Spleen (tissue), 11 donors: Measurements from ENCODE around the gene CASKIN2. TPM values are rescaled to one million over a fixed set of nuclear protein-coding genes. Genes with fewer than 3 reads are reported as not detected.

Experiments used
- DNase-seq: peaks from one replicate; pipeline ENCODE4 v3.0.0-alpha.2; 2020
- H3K27ac ChIP-seq, 8 donors: fragments of 200-600 bp; sonication (generic) in 7 of 8; 1 replicate in 4 of 8; 2 replicates in 4 of 8; pipeline versions ENCODE4 v1.5.0 to v1.8.0; 2016 to 2021; ENCODE audit warnings: inconsistent platforms in 4 of 8, mild to moderate bottlenecking in 4 of 8, moderate library complexity in 1 of 8
- H3K27me3 ChIP-seq, 7 donors: fragments of 200-600 bp; sonication (generic) in 6 of 7; replicated peaks in 1 of 7; 1 replicate in 4 of 7; 2 replicates in 3 of 7; pipeline versions ENCODE4 v1.5.0 to v1.8.0; 2016 to 2021; ENCODE audit warnings: inconsistent platforms in 3 of 7, mild to moderate bottlenecking in 1 of 7
- H3K36me3 ChIP-seq, 6 donors: fragments of 200-600 bp; sonication (generic) in 5 of 6; 1 replicate in 4 of 6; 2 replicates in 2 of 6; pipeline versions ENCODE4 v1.5.0 to v1.8.0; 2016 to 2021; ENCODE audit warnings: inconsistent platforms in 2 of 6
- H3K4me1 ChIP-seq, 6 donors: fragments of 200-600 bp; sonication (generic) in 5 of 6; 1 replicate in 3 of 6; 2 replicates in 3 of 6; pipeline versions ENCODE4 v1.5.0 to v1.8.0; 2016 to 2021; ENCODE audit warnings: inconsistent platforms in 3 of 6
- H3K4me3 ChIP-seq, 8 donors: fragments of 200-600 bp; sonication (generic) in 7 of 8; 1 replicate in 4 of 8; 2 replicates in 4 of 8; pipeline versions ENCODE4 v1.5.0 to v1.8.0; 2016 to 2021; ENCODE audit warnings: inconsistent platforms in 4 of 8, mild to moderate bottlenecking in 4 of 8, moderate library complexity in 2 of 8
- H3K9me3 ChIP-seq, 8 donors: fragments of 200-600 bp; sonication (generic) in 7 of 8; 1 replicate in 4 of 8; 2 replicates in 4 of 8; pipeline versions ENCODE4 v1.5.0 to v1.8.0; 2016 to 2021; ENCODE audit warnings: inconsistent platforms in 4 of 8
- POLR2A ChIP-seq, 3 donors: fragments of 450-650 bp; IDR thresholded peaks; one replicate each; pipeline ENCODE4 v1.5.1; 2017; ENCODE audit warnings: antibody characterized with exemption in 3 of 3, mild to moderate bottlenecking in 1 of 3
- POLR2AphosphoS5 ChIP-seq, 3 donors: sonication (generic); formaldehyde crosslinking; IDR thresholded peaks; one replicate each; pipeline ENCODE4 v1.5.1; 2017; ENCODE audit warnings: antibody characterized with exemption in 3 of 3
- WGBS, 5 donors: extraction: QIAGEN DNeasy Blood & Tissue Kit in 3 of 5; methylation state at CpG; one replicate each; pipeline versions ENCODE4 v1.1.5 to v1.1.7; 2013 to 2018; 5-methylcytosine and 5-hydroxymethylcytosine counted together
- intact Hi-C: fragments of 100-400 bp; cut with DNase I; formaldehyde crosslinking; loops from one replicate; pipeline ENCODE4 v1.15.0; 2023; ENCODE audit warnings: low total_unique reads
- polyA plus RNA-seq, 3 donors: library from polyadenylated mRNA; stranded (reverse); fragments of 200-250 nt; gene quantifications; one replicate each; pipeline ENCODE4 v1.2.1, GENCODE V29; 2013
- total RNA-seq, 7 donors: library from RNA; depleted of rRNA in 3 of 7; stranded (reverse); fragments of >200 nt in 3 of 7; fragmentation: NEBNext Ultra II Directional in 4 of 7; extraction: Animal tissue kit (Norgen Biotek cat#: 25700) in 4 of 7; gene quantifications; one replicate each; pipeline versions ENCODE4 v1.1.0 to v1.2.1, GENCODE V29; 2016 to 2021
- TF ChIP-seq, protein P1 (sequence below), 11 experiments: fragments of 200-600 bp in 7 of 11; fragments of 450-650 bp in 4 of 11; sonication (generic) in 4 of 11; IDR thresholded peaks in 8 of 11; conservative IDR thresholded peaks in 3 of 11; 1 replicate in 7 of 11; 2 replicates in 4 of 11; pipeline versions ENCODE4 v1.4.0 to v1.8.0; 2016 to 2021; ENCODE audit warnings: antibody characterized with exemption in 11 of 11, inconsistent platforms in 4 of 11, mild to moderate bottlenecking in 1 of 11
- donor health status: healthy with polysubstance abuse.
- donor health status: DM: no; HTN: no; CAD: no; lungs with moderate emphysema.
- donor health status: DM: no; HTN: no; CAD: no.
- donor health status: Bipolar disorder and iron deficiency.
- donor health status: healthy.
- donor health status: DM: no; HTN: no; CAD: no.
- donor health status: DM: yes; HTN: yes; CAD: no.

Gene CASKIN2
- total and polyA plus RNA-seq, 10 donors = 4.7 to 135 (median 41.9) TPM

- Histone ChIP-seq H3K9me3 (no peaks in the 10 kb centered on the region), H3K27ac (peak overlapping the region in 6 of 8 donors; percentile 51 to 92 (median 84)), H3K4me3 (peak overlapping the region; percentile 68 to 92 (median 82)), H3K36me3 (peaks cover 0 to 29% (median 8%) of the 10 kb centered on the region in 6 donors), H3K27me3 (peaks cover 0 to 15% (median 0%) of the 10 kb centered on the region in 7 donors), H3K4me1 (peaks cover 7 to 56% (median 37%) of the 10 kb centered on the region in 6 donors)
- DNase-seq = peak; percentile 75
- intact Hi-C loops = no loop called here
- WGBS, 5 donors = 44 to 58% (median 57%) methylated on average over 13 of the region's 13 CpGs
- TF ChIP-seq POLR2AphosphoS5 (IDR thresholded peaks at IDR 0.05) = peak in 1 of 3 donors; percentile 41
- TF ChIP-seq, protein P1, sequence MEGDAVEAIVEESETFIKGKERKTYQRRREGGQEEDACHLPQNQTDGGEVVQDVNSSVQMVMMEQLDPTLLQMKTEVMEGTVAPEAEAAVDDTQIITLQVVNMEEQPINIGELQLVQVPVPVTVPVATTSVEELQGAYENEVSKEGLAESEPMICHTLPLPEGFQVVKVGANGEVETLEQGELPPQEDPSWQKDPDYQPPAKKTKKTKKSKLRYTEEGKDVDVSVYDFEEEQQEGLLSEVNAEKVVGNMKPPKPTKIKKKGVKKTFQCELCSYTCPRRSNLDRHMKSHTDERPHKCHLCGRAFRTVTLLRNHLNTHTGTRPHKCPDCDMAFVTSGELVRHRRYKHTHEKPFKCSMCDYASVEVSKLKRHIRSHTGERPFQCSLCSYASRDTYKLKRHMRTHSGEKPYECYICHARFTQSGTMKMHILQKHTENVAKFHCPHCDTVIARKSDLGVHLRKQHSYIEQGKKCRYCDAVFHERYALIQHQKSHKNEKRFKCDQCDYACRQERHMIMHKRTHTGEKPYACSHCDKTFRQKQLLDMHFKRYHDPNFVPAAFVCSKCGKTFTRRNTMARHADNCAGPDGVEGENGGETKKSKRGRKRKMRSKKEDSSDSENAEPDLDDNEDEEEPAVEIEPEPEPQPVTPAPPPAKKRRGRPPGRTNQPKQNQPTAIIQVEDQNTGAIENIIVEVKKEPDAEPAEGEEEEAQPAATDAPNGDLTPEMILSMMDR (IDR thresholded peaks at IDR 0.05 in 8 of 11, conservative IDR thresholded peaks at IDR 0.05 in 3 of 11) = no peak
Measured at GRCh38 chr17:75526555-75527270, 11.4 kb upstream of the CASKIN2 start.

DNA sequence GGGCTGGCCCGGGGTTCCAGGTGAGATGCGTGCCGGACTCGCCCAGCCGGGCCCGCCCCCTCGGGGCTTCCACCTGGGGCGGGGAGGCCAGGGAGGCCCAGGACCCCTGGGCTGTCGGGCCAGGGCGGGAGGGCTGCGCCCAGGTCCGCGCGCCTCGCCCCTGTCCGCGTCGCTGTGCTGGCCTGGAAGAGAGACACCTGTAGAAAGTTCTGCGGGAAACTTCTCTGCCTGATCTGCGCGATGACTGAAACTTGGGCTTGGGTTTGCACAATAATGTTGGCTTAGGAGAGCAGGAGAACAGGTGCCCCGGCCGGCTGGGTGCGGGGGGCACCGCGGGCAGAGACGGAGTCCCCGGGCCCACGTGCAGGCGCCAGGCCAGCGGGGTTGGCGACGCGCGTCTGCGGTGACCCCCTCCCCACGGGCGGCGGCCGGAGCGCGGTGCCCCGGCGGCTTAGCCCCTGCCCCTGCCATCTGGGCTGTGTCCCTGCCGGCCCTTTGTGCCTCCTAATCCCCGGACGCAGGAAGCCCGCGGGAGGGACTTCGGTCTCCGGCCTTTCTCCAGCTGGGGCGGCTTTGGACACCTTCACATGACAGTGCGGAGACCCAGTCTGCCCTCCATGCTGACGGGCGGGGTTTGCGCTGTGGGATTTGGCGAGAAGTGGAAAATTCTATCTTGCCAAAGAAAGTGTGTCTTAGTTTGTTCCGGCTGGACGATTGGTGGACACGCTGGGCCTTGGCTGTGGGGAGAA, 10.6 kb upstream of the CASKIN2 start:
- H3K4me3 ChIP-seq = peak overlapping the region; percentile 68 to 92 (median 82)
- peak; percentile 85 for DNase-seq
- WGBS, 5 donors = 2 to 5% (median 3%) methylated on average over 28 to 60 of the region's 60 CpGs
- intact Hi-C loops = no loop called here
- H3K27ac ChIP-seq = peak overlapping the region; percentile 36 to 92 (median 84)
- H3K4me1 ChIP-seq = peaks cover 7 to 50% (median 34%) of the 10 kb centered on the region in 6 donors
- peaks cover 2 to 36% (median 15%) of the 10 kb centered on the region in 6 donors for H3K36me3 ChIP-seq
- H3K9me3 ChIP-seq = no peaks in the 10 kb centered on the region
- H3K27me3 ChIP-seq = peaks cover 0 to 15% (median 0%) of the 10 kb centered on the region in 7 donors
- TF ChIP-seq POLR2AphosphoS5 (IDR thresholded peaks at IDR 0.05) = no peak
- TF ChIP-seq POLR2A (IDR thresholded peaks at IDR 0.05) = no peak
- TF ChIP-seq, protein P1 (IDR thresholded peaks at IDR 0.05 in 8 of 11, conservative IDR thresholded peaks at IDR 0.05 in 3 of 11) = no peak

- Histone ChIP-seq H3K9me3 (no peaks in the 10 kb centered on the region), H3K27me3 (peaks cover 0 to 15% (median 0%) of the 10 kb centered on the region in 7 donors), H3K4me1 (peaks cover 7 to 42% (median 31%) of the 10 kb centered on the region in 6 donors), H3K4me3 (peak within 1 kb of the TSS; percentile 68 to 92 (median 82)), H3K27ac (peak within 1 kb of the TSS; percentile 55 to 92 (median 84)), H3K36me3 (peaks cover 2 to 42% (median 19%) of the 10 kb centered on the region in 6 donors)
- TF ChIP-seq, protein P1 (IDR thresholded peaks at IDR 0.05 in 8 of 11, conservative IDR thresholded peaks at IDR 0.05 in 3 of 11) = peak in 10 of 11 experiments; percentile 33 to 69 (median 57)
- peak; percentile 56 to 76 (median 73) for TF ChIP-seq POLR2AphosphoS5 (IDR thresholded peaks at IDR 0.05)
- TF ChIP-seq POLR2A (IDR thresholded peaks at IDR 0.05) = no peak
- peak; percentile 96 for DNase-seq
- 0 to 2% (median 1%) methylated on average over 45 to 108 of the region's 108 CpGs for WGBS, 5 donors
- intact Hi-C loops = no loop called here
Measured at GRCh38 chr17:75524970-75525805, 9.9 kb upstream of the CASKIN2 start, which contains the start of gene LLGL2. TSS of gene LLGL2 (plus strand) at chr17:75525697. CDS start at chr17:75543427, 17,730 bp downstream.
